Right ventricle myocardium superior (tissue), 1 donor: ENCODE measurements around the gene LNX1. TPM values are rescaled to one million over a fixed set of nuclear protein-coding genes. Genes with fewer than 3 reads are reported as not detected.

Experiments used
- ATAC-seq: fragments of 200-7000 bp; cut with Tn5 transposase; one replicate; pipeline ENCODE4 v1.9.1; 2020; ENCODE audit warnings: mild to moderate bottlenecking; ENCODE audit not compliant: poor library complexity
- DNase-seq: peaks from one replicate; pipeline ENCODE4 v3.0.0-alpha.2; 2020
- intact Hi-C: fragments of 100-400 bp; cut with DNase I; formaldehyde crosslinking; loops from one replicate; pipeline ENCODE4 v1.11.2; 2022
- total RNA-seq: library from RNA; stranded (reverse); fragmentation: NEBNext Ultra II Directional; extraction: Animal tissue kit (Norgen Biotek cat#: 25700); gene quantifications from one replicate; pipeline ENCODE4 v1.2.1, GENCODE V29; 2021
- donor health status: DM: no; HTN: yes; CAD: no; lungs with severe emphysema.

LNX1 gene
- total RNA-seq, 1 donor from 2014 or later: 10.3 TPM

GRCh38 chr4:53605783-53606182 is 14.5 kb upstream of the LNX1 start:
- intact Hi-C loops: no loop called here
- no peak for DNase-seq
- no peak for ATAC-seq

- no peak for ATAC-seq
- intact Hi-C loops: no loop called here
- no peak for DNase-seq
These were observed 11.1 kb upstream of the LNX1 start for GRCh38 chr4:53602390-53602789.

GRCh38 chr4:53601251-53601764 is 10.0 kb upstream of the LNX1 start:
- ATAC-seq (peak; percentile 15), DNase-seq (no peak)
- intact Hi-C loops: no loop called here

DNA sequence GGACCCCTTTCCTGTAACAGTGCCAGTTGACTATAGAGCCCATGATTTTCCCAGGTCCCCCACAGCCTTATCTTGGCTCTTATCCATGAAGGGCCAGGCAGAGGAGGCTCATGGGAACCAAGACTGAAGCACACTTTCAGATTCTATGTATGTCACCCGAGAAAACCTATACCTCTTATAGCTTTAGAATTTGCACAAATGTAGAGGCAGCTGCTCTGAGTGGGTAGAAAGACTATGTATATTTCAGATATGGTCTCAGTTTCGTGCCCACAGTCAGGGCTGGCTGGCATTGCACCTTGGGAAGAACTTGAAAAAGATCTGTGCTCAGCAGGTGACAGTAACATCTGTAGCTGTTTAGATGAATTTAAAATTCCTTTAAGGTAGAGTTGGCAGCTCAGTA is 8.3 kb upstream of the LNX1 start:
- no peak for DNase-seq
- ATAC-seq: no peak
- intact Hi-C loops: no loop called here

DNA sequence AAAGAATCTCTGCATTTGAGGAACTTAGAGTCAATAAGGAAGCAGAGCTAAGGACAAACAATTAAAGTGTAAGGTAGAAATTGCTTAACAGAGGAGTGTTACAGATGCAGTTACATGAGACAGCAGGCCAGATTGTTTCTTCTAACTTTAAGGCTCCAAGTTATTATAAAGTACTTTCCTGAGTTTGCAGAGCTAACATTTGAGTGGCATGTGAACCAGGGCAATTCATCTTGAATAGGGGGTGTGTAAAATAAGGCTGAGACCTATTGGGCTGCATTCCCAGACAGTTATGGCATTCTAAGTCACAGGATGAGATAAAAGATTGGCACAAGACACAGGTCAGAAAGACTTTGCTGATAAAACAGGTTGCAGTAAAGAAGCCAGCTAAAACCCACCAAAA is 7.6 kb upstream of the LNX1 start:
- ATAC-seq: no peak
- DNase-seq: no peak
- intact Hi-C loops: no loop called here

DNA sequence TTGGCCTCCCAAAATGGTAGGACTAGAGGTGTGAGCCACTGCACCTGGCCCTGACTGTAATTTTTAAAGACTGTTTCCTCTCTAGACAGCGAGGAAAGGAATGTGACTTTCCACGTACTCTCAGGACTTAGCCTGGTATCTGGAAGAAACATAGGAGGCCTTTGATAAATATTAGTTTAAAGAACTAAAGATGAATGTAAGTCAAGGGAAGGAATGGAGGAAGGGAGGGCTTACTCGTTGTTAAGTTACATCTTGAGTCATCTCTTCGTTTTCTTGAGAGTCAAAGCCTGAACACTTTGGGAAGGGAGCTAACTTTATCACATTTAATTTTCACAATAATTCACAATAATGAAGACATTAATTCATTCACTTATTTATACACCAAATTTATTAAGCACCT is 7.2 kb upstream of the LNX1 start:
- DNase-seq: no peak
- intact Hi-C loops: no loop called here
- no peak for ATAC-seq

- DNase-seq (no peak), ATAC-seq (no peak)
- intact Hi-C loops: no loop called here
These were observed 5.6 kb upstream of the LNX1 start for GRCh38 chr4:53596901-53597300.

- ATAC-seq (no peak), DNase-seq (no peak)
- intact Hi-C loops: no loop called here
These were observed 4.5 kb upstream of the LNX1 start for GRCh38 chr4:53595834-53596233.

DNA sequence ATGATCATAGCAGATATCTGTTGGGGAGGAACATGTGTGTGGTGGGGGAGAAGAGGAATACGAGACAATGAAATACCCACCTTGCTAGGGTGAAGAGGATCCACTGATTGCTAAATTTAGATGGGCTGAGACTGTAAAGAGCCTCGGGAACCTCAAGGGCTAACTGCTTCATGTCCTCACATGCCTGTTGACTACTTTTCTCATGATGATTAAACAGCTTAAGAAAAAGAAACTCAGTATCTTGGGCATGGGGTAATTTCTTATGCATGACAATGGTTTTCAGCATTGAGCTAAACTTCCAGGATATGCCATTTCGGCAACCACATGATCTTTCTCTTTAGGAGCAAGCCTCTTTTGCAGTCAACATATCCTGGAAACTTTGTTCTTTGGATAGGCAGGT is 3.9 kb upstream of the LNX1 start:
- DNase-seq: no peak
- ATAC-seq: no peak
- intact Hi-C loops: no loop called here

DNA sequence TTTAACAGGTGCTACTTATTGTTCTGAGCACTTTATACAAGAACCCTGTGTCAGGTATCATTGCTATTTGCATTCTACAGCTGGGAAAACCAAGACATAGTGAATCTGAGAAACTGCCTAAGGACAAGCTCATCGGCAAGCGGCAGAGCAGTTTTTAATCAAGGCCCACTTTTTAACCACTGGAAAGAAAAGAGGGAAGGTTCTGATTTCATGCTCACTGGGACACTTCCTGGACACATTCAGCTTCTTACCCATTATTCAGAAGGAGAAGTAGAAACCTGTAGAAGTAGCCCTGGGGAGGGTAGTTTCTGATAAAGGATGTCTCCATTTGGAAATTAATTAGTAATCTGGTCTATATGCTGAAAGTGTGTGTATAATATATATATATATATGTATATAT is 2.5 kb upstream of the LNX1 start:
- DNase-seq: no peak
- no peak for ATAC-seq
- intact Hi-C loops: no loop called here

DNA sequence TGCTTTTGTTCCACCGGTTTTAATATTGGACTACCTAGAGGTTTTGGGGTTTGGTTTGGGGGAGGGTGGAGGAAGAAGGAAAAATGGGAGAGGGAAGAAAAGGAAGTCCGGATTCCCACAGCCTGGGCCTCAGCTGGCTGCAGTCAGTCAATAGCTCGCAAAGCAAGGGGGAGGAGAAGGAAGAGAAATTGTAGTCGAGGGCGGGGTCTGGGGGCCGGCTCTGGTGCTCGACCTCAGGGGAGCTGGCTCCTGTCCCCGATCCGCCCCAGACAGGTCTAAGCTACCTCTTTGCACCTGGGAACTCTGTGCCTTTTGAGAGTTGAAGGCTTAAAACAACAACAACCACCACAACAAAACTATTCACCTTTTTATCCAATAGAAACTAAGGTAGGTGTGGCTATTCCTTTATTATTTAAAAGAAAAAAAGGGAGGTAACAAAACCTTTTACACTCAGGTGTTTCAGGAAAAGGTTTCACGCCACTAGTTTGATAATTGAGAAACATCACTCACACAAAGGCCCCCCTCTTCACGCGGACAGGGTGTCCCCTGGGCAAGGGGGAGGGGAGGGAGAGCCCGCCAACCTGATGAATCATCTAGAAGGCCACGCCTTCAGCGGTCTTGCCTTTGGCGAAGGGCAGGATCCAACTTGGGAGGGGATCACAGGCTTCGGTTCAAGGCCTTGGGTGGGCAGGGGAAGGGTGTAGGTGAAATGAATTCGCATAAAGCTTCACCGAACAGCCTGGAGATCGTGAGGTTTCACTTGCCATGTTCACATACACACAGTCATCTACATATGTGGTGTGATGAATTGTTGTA is 1.6 kb upstream of the LNX1 start:
- ATAC-seq (peak; percentile 68), DNase-seq (peak; percentile 44)
- intact Hi-C loops: no loop called here

- ATAC-seq: no peak
- DNase-seq: no peak
- intact Hi-C loops: no loop called here
These were observed 836 bp upstream of the LNX1 start for GRCh38 chr4:53592122-53592521.

DNA sequence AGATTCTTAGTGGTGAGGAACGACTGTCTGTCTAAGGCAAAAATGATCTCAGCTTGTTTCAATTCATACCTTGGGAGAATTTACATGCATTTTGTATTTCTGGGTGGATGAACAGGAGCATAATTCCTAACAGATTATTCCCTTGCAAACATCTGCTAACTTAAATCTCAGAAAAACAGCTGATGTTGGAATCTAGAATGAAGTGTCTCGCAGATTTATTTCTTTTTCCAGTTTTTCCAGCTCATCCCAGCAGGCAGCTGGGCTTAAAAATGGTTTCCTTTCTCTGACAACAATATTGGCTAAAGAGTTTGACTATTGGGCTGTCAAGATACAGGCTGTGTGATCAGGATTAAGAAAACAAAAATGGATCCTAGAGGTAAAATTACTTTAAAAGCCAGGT is 1.1 kb downstream of the LNX1 start:
- DNase-seq (no peak), ATAC-seq (no peak)
- intact Hi-C loops: no loop called here

GRCh38 chr4:53589511-53589910 is 1.8 kb downstream of the LNX1 start:
- intact Hi-C loops: no loop called here
- DNase-seq: no peak
- ATAC-seq: no peak

GRCh38 chr4:53587135-53587534 is 4.2 kb downstream of the LNX1 start:
- ATAC-seq (no peak), DNase-seq (no peak)
- intact Hi-C loops: no loop called here

GRCh38 chr4:53586121-53586816 is 5.0 kb downstream of the LNX1 start:
- intact Hi-C loops: no loop called here
- DNase-seq (no peak), ATAC-seq (peak; percentile 93)

- intact Hi-C loops: no loop called here
- DNase-seq (no peak), ATAC-seq (no peak)
These were observed 6.6 kb downstream of the LNX1 start for GRCh38 chr4:53584658-53585057.

DNA sequence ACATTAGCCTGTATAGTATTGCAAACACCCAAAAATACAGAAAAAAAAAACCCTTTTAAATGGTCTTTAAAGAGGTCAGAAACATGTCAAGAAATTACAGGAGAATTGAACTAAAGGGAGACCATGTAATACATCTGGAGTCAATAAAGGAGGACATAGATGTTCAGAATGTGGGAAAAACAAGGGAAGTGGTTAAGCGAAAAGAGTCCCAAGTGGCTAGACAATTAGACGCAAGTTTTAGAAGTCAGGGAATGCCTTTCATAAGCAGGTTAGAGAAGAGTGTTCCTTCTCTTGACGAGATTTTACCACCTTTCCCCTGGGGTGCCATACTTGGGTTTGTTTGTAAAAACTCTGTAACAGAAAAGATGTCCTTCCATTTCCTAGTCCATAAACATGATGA is 7.8 kb downstream of the LNX1 start:
- intact Hi-C loops: no loop called here
- ATAC-seq (no peak), DNase-seq (no peak)

- no peak for ATAC-seq
- DNase-seq: no peak
- intact Hi-C loops: no loop called here
These were observed 9.1 kb downstream of the LNX1 start for GRCh38 chr4:53582194-53582593.

GRCh38 chr4:53580274-53580673 is 11.0 kb downstream of the LNX1 start:
- intact Hi-C loops: no loop called here
- ATAC-seq: no peak
- no peak for DNase-seq
